ENCODE measurements around the gene AOC1. TPM values are rescaled to one million over a fixed set of nuclear protein-coding genes. Genes with fewer than 3 reads are reported as not detected.

Gene AOC1
- total RNA-seq, 2 experiments from 2014 or later, result not detected

DNA sequence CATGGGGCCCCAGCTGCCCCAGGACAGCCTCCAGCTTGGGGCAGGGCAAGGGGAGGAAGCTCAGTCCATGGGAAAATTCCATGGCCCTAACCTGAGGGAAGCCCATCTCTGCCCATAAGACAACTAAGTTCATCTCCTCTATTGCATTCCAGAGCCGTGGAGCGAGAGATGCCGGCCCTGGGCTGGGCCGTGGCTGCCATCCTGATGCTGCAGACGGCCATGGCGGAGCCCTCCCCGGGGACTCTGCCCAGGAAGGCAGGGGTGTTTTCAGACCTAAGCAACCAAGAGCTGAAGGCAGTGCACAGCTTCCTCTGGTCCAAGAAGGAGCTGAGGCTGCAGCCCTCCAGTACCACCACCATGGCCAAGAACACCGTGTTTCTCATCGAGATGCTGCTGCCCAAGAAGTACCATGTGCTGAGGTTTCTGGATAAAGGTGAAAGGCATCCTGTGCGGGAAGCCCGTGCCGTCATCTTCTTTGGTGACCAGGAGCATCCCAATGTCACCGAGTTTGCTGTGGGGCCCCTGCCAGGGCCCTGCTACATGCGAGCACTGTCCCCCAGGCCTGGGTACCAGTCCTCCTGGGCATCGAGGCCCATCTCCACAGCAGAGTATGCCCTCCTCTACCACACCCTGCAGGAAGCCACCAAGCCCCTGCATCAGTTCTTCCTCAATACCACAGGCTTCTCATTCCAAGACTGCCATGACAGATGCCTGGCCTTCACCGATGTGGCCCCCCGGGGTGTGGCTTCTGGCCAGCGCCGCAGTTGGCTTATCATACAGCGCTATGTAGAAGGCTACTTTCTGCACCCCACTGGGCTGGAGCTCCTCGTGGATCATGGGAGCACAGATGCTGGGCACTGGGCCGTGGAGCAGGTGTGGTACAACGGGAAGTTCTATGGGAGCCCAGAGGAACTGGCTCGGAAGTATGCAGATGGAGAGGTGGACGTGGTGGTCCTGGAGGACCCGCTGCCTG, 4.3 kb downstream of the AOC1 start:
- H3K27ac Mint-ChIP-seq, result no peak overlapping the region
- no peak for DNase-seq
- no peaks in the 10 kb centered on the region for H3K9me3 Mint-ChIP-seq
- peaks cover 9% of the 10 kb centered on the region for H3K27me3 Mint-ChIP-seq
- no peaks in the 10 kb centered on the region for H3K36me3 Mint-ChIP-seq (ENCODE audit: low read depth)
- POLR2A ChIA-PET, result no interaction called here
- H3K4me1 Mint-ChIP-seq, result peaks cover 5% of the 10 kb centered on the region
- H3K4me3 Mint-ChIP-seq, result no peak overlapping the region
- CTCF ChIA-PET, result interaction anchor here (1.5 kb wide), 1 partner anchor 11 kb away, joined by 3 read pairs; no protein-coding TSS in a partner anchor

DNA sequence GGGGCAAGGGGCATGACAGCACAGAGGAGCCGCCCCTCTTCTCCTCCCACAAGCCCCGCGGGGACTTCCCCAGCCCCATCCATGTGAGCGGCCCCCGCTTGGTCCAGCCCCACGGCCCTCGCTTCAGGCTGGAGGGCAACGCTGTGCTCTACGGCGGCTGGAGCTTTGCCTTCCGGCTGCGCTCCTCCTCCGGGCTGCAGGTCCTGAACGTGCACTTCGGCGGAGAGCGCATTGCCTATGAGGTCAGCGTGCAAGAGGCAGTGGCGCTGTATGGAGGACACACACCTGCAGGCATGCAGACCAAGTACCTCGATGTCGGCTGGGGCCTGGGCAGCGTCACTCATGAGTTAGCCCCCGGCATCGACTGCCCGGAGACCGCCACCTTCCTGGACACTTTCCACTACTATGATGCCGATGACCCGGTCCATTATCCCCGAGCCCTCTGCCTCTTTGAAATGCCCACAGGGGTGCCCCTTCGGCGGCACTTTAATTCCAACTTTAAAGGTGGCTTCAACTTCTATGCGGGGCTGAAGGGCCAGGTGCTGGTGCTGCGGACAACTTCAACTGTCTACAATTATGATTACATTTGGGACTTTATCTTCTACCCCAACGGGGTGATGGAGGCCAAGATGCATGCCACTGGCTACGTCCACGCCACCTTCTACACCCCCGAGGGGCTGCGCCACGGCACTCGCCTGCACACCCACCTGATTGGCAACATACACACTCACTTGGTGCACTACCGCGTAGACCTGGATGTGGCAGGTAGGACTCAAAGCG, 5.1 kb downstream of the AOC1 start:
- H3K36me3 Mint-ChIP-seq (ENCODE audit: low read depth), result no peaks in the 10 kb centered on the region

DNA sequence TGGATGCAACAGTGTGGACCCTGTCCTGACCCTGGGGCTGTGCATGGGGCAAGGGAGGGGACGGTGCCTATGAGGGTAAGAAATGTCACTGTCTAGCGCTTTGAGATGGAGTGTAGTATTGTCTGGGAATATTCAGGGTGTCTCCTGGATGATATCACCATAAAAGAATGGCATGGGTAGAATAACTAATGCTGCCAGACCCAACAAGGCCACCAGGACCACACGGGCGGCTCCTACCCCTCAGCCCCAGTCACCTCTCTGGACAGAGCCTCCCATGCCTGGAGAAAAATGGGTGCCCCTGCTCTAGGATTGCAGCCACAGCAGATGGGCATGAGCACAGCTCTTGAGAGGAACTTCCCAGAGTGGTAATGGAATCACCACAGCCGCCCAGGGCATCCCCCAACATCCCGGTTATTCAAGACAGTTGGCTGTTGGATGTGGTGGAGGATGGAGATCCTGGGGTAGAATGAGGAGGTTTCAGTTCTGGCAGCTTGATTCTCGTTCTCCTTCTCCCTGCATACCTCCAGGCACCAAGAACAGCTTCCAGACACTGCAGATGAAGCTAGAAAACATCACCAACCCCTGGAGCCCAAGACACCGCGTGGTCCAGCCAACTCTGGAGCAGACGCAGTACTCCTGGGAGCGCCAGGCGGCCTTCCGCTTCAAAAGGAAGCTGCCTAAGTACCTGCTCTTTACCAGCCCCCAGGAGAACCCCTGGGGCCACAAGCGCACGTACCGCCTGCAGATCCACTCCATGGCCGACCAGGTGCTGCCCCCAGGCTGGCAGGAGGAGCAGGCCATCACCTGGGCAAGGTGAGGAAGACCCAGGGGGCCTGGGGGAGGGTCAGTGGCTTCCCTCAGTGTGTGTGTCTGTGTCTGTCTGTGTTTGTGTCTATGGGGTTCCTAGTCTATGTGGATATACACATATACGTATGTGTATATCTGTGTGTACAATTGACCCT, 6.2 kb downstream of the AOC1 start:
- no peaks in the 10 kb centered on the region for H3K36me3 Mint-ChIP-seq (ENCODE audit: low read depth)
- no peak overlapping the region for H3K4me3 Mint-ChIP-seq
- peaks cover 3% of the 10 kb centered on the region for H3K27me3 Mint-ChIP-seq
- H3K9me3 Mint-ChIP-seq, result no peaks in the 10 kb centered on the region
- CTCF ChIA-PET, result interaction anchor here (0.9 to 1.3 kb wide), 2 partner anchors 18 kb away, joined by 3 read pairs; no protein-coding TSS in a partner anchor
- POLR2A ChIA-PET, result no interaction called here
- no peaks in the 10 kb centered on the region for H3K4me1 Mint-ChIP-seq
- DNase-seq, result no peak
- no peak overlapping the region for H3K27ac Mint-ChIP-seq

More for the DNA sequence above, 5.1 kb downstream of the AOC1 start:
- DNase-seq, result no peak
- POLR2A ChIA-PET, result no interaction called here
- H3K27ac Mint-ChIP-seq, result no peak overlapping the region
- no peaks in the 10 kb centered on the region for H3K9me3 Mint-ChIP-seq
- CTCF ChIA-PET, result interaction anchor here (1.5 kb wide), 1 partner anchor 10 kb away, joined by 3 read pairs; no protein-coding TSS in a partner anchor
- H3K27me3 Mint-ChIP-seq, result peaks cover 2% of the 10 kb centered on the region
- peaks cover under 1% of the 10 kb centered on the region for H3K4me1 Mint-ChIP-seq
- no peak overlapping the region for H3K4me3 Mint-ChIP-seq

DNA sequence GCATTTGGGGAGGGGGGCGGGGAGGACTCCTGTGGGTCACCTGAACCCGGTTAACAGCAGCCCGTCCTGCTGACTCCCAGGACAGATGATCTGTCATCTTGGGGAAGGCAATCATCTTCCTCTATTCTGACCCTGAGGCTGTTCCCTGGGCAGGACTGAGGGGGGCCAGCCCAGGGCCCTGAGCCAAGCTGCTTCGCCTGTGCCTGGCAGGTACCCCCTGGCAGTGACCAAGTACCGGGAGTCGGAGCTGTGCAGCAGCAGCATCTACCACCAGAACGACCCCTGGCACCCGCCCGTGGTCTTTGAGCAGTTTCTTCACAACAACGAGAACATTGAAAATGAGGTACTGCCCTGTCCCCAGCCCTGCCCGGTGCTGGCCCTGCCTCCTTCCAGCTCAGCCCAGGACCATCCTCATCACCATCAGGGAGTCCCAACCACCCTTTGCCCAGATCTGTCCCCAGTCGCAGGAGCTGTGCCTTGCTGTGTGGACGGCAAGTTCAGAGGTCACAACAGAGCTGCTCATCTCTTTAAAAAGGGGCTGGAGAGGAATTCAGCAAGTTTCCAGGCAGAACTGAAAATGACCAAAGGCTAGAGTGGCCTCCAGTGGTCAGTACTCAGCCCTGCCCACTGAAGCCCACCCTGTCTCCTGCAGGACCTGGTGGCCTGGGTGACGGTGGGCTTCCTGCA, 8.1 kb downstream of the AOC1 start:
- no peaks in the 10 kb centered on the region for H3K4me1 Mint-ChIP-seq
- ChIA-PET CTCF (interaction anchor here (1.0 kb wide), 1 partner anchor 73 kb away, joined by 4 read pairs; no protein-coding TSS in a partner anchor), POLR2A (interaction anchor here (0.6 kb wide), 1 partner anchor 454 kb away, joined by 3 read pairs; no protein-coding TSS in a partner anchor)
- H3K9me3 Mint-ChIP-seq, result no peaks in the 10 kb centered on the region
- no peak overlapping the region for H3K27ac Mint-ChIP-seq
- H3K27me3 Mint-ChIP-seq, result peaks cover 3% of the 10 kb centered on the region
- H3K4me3 Mint-ChIP-seq, result no peak overlapping the region
- DNase-seq, result no peak
- no peaks in the 10 kb centered on the region for H3K36me3 Mint-ChIP-seq (ENCODE audit: low read depth)

DNA sequence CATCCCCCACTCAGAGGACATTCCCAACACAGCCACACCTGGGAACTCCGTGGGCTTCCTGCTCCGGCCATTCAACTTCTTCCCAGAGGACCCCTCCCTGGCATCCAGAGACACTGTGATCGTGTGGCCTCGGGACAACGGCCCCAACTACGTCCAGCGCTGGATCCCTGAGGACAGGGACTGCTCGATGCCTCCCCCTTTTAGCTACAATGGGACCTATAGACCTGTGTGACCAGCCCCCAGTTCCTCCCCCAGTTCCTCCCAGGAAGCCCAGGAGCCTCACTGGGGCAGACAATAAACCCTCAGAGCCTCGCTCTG, 8.6 kb downstream of the AOC1 start:
- no peak for DNase-seq
- Mint-ChIP-seq H3K27ac (no peak overlapping the region), H3K36me3 (ENCODE audit: low read depth) (no peaks in the 10 kb centered on the region), H3K4me1 (no peaks in the 10 kb centered on the region), H3K4me3 (no peak overlapping the region), H3K9me3 (no peaks in the 10 kb centered on the region), H3K27me3 (peaks cover 5% of the 10 kb centered on the region)
- ChIA-PET POLR2A (no interaction called here), CTCF (interaction anchor here (1.0 kb wide), 1 partner anchor 73 kb away, joined by 4 read pairs; no protein-coding TSS in a partner anchor)

DNA sequence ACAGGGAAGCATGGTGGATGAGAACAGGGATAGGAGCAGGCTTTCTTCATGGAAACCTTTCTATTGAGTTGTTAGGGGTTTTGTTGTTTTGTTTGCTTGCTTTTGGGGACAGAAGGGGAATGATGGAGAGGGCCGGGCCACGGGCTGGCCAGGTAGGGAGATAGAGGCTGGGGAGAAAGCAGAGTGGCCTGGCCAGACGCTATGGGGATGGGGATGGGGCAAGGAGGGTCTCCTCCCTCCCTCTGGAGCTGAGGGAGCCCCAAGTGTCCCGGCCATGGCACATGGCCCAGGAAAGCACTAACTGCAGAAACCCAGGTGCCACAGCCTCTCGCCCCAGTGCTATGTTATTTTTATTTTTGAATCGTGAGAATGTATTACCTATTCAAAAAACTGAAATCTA, 10.0 kb downstream of the AOC1 start:
- CTCF ChIA-PET, result interaction anchor here (1.0 kb wide), 1 partner anchor 14 kb away, joined by 3 read pairs; no protein-coding TSS in a partner anchor
- H3K4me3 Mint-ChIP-seq, result no peak overlapping the region

DNA sequence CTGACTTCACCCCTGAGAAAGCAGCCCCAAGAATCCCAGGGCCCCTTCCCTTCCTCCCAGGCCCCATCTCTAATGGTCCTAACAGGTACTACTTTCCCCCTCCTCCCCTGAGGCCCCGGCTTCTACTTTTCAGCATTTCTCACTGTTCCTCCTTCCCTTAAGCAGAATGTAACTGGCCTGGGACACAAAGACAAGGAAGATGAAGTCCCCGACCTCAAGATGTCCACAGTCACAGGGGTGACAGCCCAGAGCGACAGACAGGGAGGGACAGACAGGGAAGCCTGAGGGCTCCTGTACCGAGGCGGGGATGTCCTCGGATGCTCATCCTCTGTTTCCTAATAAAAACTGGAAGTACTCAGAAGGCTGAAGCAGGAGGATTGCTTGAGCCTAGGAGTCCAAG, 11.6 kb downstream of the AOC1 start:
- no peak overlapping the region for H3K27ac Mint-ChIP-seq
- H3K4me1 Mint-ChIP-seq, result no peaks in the 10 kb centered on the region
- no peak overlapping the region for H3K4me3 Mint-ChIP-seq
- H3K9me3 Mint-ChIP-seq, result no peaks in the 10 kb centered on the region
- no peak for DNase-seq
- peaks cover 17% of the 10 kb centered on the region for H3K27me3 Mint-ChIP-seq
- ChIA-PET POLR2A (no interaction called here), CTCF (no interaction called here)
- H3K36me3 Mint-ChIP-seq (ENCODE audit: low read depth), result no peaks in the 10 kb centered on the region

More for the DNA sequence above, 10.0 kb downstream of the AOC1 start:
- POLR2A ChIA-PET, result no interaction called here
- Mint-ChIP-seq H3K9me3 (no peaks in the 10 kb centered on the region), H3K27ac (no peak overlapping the region), H3K27me3 (peaks cover 13% of the 10 kb centered on the region), H3K36me3 (ENCODE audit: low read depth) (no peaks in the 10 kb centered on the region), H3K4me1 (no peaks in the 10 kb centered on the region)
- no peak for DNase-seq

DNA sequence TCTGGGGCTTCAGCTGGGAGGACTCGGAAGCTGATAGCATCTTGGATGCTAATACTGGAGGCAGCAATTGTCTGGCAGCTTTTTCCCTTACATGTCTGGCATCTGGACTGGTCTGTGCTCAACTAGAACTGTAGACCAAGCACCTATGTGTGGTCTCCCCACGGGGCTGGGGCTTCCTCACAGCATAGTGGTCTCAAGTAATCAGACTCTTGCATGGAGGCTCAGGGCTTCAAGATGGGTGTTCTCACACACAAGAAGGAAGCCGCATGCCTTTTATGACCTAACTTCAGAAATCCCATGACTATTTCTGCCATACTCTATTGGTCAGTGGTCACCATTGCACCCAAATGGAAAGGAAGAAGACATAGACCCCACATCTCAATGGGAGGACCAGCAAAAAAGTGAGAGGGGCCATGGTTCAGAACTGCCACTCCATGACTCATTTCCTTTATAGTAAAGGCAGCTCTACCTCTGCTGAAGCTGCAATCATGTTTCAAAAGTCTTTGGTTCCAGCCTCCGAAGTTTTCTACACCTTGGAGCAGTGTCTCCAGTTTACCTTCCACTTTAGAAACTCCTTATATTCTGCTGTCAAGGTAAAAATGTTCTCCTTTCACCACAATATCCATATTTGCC, 14.7 kb downstream of the AOC1 start:
- CTCF ChIA-PET, result interaction anchor here (1.0 to 1.8 kb wide), 4 partner anchors 10 to 44 kb away, joined by 3 to 4 read pairs (median 3); no protein-coding TSS in a partner anchor
- Mint-ChIP-seq H3K27me3 (peaks cover 35% of the 10 kb centered on the region), H3K4me3 (no peak overlapping the region), H3K36me3 (ENCODE audit: low read depth) (no peaks in the 10 kb centered on the region), H3K27ac (no peak overlapping the region), H3K9me3 (peaks cover 8% of the 10 kb centered on the region), H3K4me1 (no peaks in the 10 kb centered on the region)
- POLR2A ChIA-PET, result no interaction called here
- DNase-seq, result no peak

DNA sequence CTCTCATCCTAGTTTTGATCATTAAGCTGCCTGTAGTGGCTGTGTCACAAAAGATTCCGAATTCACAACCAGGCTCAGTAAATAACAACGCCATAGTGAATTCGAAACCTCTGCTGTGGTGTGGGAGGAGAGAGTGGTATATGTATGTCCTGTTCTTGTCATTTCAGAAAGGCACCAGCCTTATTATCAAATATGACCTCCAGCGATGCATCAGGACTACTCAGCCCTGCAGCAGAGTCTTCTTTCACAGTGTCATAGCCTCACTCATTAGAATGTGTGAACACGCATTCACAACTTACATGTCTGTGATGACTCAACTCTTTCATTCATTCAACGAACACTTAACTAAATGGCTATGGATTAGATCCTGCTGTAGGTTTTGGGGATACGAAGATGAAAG, 15.3 kb downstream of the AOC1 start:
- DNase-seq, result no peak
- Mint-ChIP-seq H3K27me3 (peaks cover 36% of the 10 kb centered on the region), H3K4me3 (no peak overlapping the region), H3K36me3 (ENCODE audit: low read depth) (no peaks in the 10 kb centered on the region), H3K9me3 (peaks cover 8% of the 10 kb centered on the region), H3K27ac (no peak overlapping the region), H3K4me1 (no peaks in the 10 kb centered on the region)
- ChIA-PET CTCF (interaction anchor here (0.6 to 3.3 kb wide), 6 partner anchors 9 to 516 kb away, joined by 3 to 10 read pairs (median 4); no protein-coding TSS in a partner anchor), POLR2A (no interaction called here)

DNA sequence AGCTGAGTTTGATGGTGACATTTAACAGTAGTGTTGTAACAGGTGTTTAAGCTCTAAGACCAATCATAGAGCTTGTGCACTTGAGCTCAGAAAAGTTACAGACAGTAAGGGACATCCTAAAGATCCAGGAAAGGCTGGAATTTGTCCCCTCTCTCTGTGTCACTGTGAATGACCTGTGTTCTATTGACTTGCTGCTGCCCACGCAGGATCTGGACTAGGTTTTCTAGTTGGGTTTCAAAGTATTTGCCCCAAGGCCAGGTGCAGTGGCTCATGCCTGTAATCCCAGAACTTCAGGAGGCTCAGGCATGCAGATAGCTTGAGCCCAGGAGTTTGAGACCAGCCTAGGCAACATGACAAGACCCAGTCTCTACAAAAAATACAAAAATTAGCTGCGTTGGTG, 17.1 kb downstream of the AOC1 start:
- CTCF ChIA-PET, result interaction anchor here (3.3 kb wide), 1 partner anchor 9 kb away, joined by 10 read pairs; no protein-coding TSS in a partner anchor

DNA sequence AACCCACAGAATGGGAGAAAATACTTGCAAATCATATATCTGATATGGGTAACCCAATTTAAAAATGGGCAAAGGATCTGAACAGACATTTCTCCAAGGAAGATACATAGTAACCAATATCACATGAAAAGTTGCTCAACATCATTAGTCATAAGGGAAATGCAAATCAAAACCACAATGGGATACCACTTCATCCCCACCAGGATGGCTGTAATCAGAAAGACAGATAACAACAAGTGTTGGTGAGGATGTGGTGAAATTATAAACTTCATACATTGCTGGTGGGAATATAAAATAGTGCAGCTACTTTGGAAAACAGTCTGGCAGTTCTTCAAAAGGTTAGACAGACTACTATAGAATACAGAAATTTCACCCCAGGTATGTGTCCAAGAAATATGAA, 19.3 kb downstream of the AOC1 start:
- Mint-ChIP-seq H3K27me3 (peaks cover 53% of the 10 kb centered on the region), H3K9me3 (peaks cover 8% of the 10 kb centered on the region), H3K4me1 (no peaks in the 10 kb centered on the region), H3K4me3 (no peak overlapping the region), H3K36me3 (ENCODE audit: low read depth) (no peaks in the 10 kb centered on the region), H3K27ac (no peak overlapping the region)
- DNase-seq, result no peak
- CTCF ChIA-PET, result no interaction called here
- POLR2A ChIA-PET, result no interaction called here

More for the DNA sequence above, 17.1 kb downstream of the AOC1 start:
- H3K9me3 Mint-ChIP-seq, result peaks cover 8% of the 10 kb centered on the region
- no peak overlapping the region for H3K27ac Mint-ChIP-seq
- H3K4me1 Mint-ChIP-seq, result no peaks in the 10 kb centered on the region
- POLR2A ChIA-PET, result no interaction called here
- H3K4me3 Mint-ChIP-seq, result no peak overlapping the region
- no peak for DNase-seq
- H3K36me3 Mint-ChIP-seq (ENCODE audit: low read depth), result no peaks in the 10 kb centered on the region
- peaks cover 43% of the 10 kb centered on the region for H3K27me3 Mint-ChIP-seq
